ENCODE data around the gene CLDN17. TPM values are rescaled to one million over a fixed set of nuclear protein-coding genes. Genes with fewer than 3 reads are reported as not detected.

CLDN17 gene
- total RNA-seq, 6 donors from 2014 or later = not detected

GRCh38 chr21:30206551-30207251 lies 40.1 kb upstream of the CLDN17 start:
- no peak for ATAC-seq (ENCODE audit: low FRiP score in 2 of 2)
- Histone ChIP-seq H3K27me3 (no peaks in the 10 kb centered on the region), H3K4me1 (no peaks in the 10 kb centered on the region), H3K36me3 (no peaks in the 10 kb centered on the region), H3K9me3 (no peaks in the 10 kb centered on the region), H3K27ac (no peak overlapping the region), H3K4me3 (no peak overlapping the region)
- WGBS, 2 donors = 76 to 77% methylated on average over 7 of the region's 7 CpGs
- no peak for TF ChIP-seq POLR2AphosphoS5 (IDR thresholded peaks at IDR 0.05)
- no peak for TF ChIP-seq POLR2A (IDR thresholded peaks at IDR 0.05)
- TF ChIP-seq EP300 (IDR thresholded peaks at IDR 0.05) = no peak
- no peak for TF ChIP-seq CTCF (IDR thresholded peaks at IDR 0.05)
- DNase-seq = no peak

- DNase-seq (no peak), ATAC-seq (ENCODE audit: low FRiP score in 2 of 2) (no peak)
- Histone ChIP-seq H3K27ac (no peak overlapping the region), H3K4me3 (no peak overlapping the region), H3K27me3 (no peaks in the 10 kb centered on the region), H3K4me1 (no peaks in the 10 kb centered on the region), H3K9me3 (no peaks in the 10 kb centered on the region), H3K36me3 (no peaks in the 10 kb centered on the region)
- 39 to 44% methylated on average over 2 of the region's 2 CpGs for WGBS, 2 donors
- no peak for TF ChIP-seq EP300 (IDR thresholded peaks at IDR 0.05)
- no peak for TF ChIP-seq POLR2AphosphoS5 (IDR thresholded peaks at IDR 0.05)
Observed at GRCh38 chr21:30200000-30200399, 33.4 kb upstream of the CLDN17 start.

- Histone ChIP-seq H3K27ac (no peak overlapping the region), H3K4me1 (no peaks in the 10 kb centered on the region), H3K36me3 (no peaks in the 10 kb centered on the region), H3K27me3 (no peaks in the 10 kb centered on the region), H3K9me3 (no peaks in the 10 kb centered on the region), H3K4me3 (no peak overlapping the region)
- no peak for TF ChIP-seq EP300 (IDR thresholded peaks at IDR 0.05)
- TF ChIP-seq CTCF (IDR thresholded peaks at IDR 0.05) = peak in 3 of 6 experiments; percentile 42 to 49 (median 45)
- TF ChIP-seq POLR2AphosphoS5 (IDR thresholded peaks at IDR 0.05) = no peak
- 43 to 62% methylated on average over 2 of the region's 2 CpGs for WGBS, 2 donors
- no peak for DNase-seq
- ATAC-seq (ENCODE audit: low FRiP score in 2 of 2) = peak in 1 of 2 donors; percentile 32
Observed at GRCh38 chr21:30194701-30195299, 28.2 kb upstream of the CLDN17 start.

GRCh38 chr21:30193201-30193600 lies 26.6 kb upstream of the CLDN17 start:
- 82 to 85% methylated on average over 2 of the region's 2 CpGs for WGBS, 2 donors
- Histone ChIP-seq H3K9me3 (no peaks in the 10 kb centered on the region), H3K4me1 (no peaks in the 10 kb centered on the region), H3K36me3 (no peaks in the 10 kb centered on the region), H3K27me3 (no peaks in the 10 kb centered on the region), H3K4me3 (no peak overlapping the region), H3K27ac (no peak overlapping the region)
- no peak for DNase-seq
- TF ChIP-seq EP300 (IDR thresholded peaks at IDR 0.05) (no peak), POLR2AphosphoS5 (IDR thresholded peaks at IDR 0.05) (no peak), POLR2A (IDR thresholded peaks at IDR 0.05) (no peak), CTCF (IDR thresholded peaks at IDR 0.05) (no peak)
- no peak for ATAC-seq (ENCODE audit: low FRiP score in 2 of 2)

- Histone ChIP-seq H3K36me3 (no peaks in the 10 kb centered on the region), H3K9me3 (no peaks in the 10 kb centered on the region), H3K4me1 (no peaks in the 10 kb centered on the region), H3K4me3 (no peak overlapping the region), H3K27ac (no peak overlapping the region), H3K27me3 (no peaks in the 10 kb centered on the region)
- ATAC-seq (ENCODE audit: low FRiP score in 2 of 2) = no peak
- no peak for DNase-seq
- TF ChIP-seq POLR2AphosphoS5 (IDR thresholded peaks at IDR 0.05) (no peak), EP300 (IDR thresholded peaks at IDR 0.05) (no peak), POLR2A (IDR thresholded peaks at IDR 0.05) (no peak), CTCF (IDR thresholded peaks at IDR 0.05) (no peak)
- 58 to 66% methylated on average over 7 of the region's 7 CpGs for WGBS, 2 donors
Observed at GRCh38 chr21:30190554-30190953, 23.9 kb upstream of the CLDN17 start.
